Thoracic aorta (tissue), 2 donors: ENCODE measurements around the gene STPG3. TPM values are rescaled to one million over a fixed set of nuclear protein-coding genes. Genes with fewer than 3 reads are reported as not detected.
A peak's percentile ranks its signal among the peaks of the same experiment; 100 is the strongest.

Source experiments
- ATAC-seq: fragments of 150-250 bp; one replicate; pipeline ENCODE4 v1.8.0; 2017; ENCODE audit warnings: low read depth; ENCODE audit not compliant: insufficient number of reproducible peaks, low FRiP score
- DNase-seq: peaks from one replicate; pipeline ENCODE4 v3.0.0-alpha.2; 2020; ENCODE audit warnings: low spot score
- H3K27ac ChIP-seq, 2 donors: fragments of 200-600 bp; sonication (generic); 1 replicate in 1 of 2; 2 replicates in 1 of 2; pipeline ENCODE4 v1.5.1; 2016; ENCODE audit warnings: mild to moderate bottlenecking in 2 of 2, moderate library complexity in 2 of 2
- H3K27me3 ChIP-seq: fragments of 200-600 bp; sonication (generic); replicated peaks from 2 replicates; pipeline ENCODE4 v1.6.0; 2016; ENCODE audit warnings: mild to moderate bottlenecking; ENCODE audit not compliant: insufficient read depth
- H3K36me3 ChIP-seq: fragments of 200-600 bp; sonication (generic); one replicate; pipeline ENCODE4 v1.5.1; 2016
- H3K4me1 ChIP-seq, 2 donors: fragments of 200-600 bp; sonication (generic); 1 replicate in 1 of 2; 2 replicates in 1 of 2; pipeline versions ENCODE4 v1.5.1 to v1.6.0; 2016; ENCODE audit warnings: low read depth in 2 of 2, mild to moderate bottlenecking in 1 of 2; ENCODE audit not compliant: control insufficient read depth in 1 of 2
- H3K4me3 ChIP-seq: fragments of 200-600 bp; sonication (generic); 2 replicates; pipeline ENCODE4 v1.5.1; 2016; ENCODE audit warnings: mild to moderate bottlenecking
- H3K9me3 ChIP-seq: fragments of 200-600 bp; sonication (generic); 2 replicates; pipeline ENCODE4 v1.5.1; 2016
- CTCF ChIP-seq: fragments of 200-600 bp; sonication (generic); IDR thresholded peaks from one replicate; pipeline ENCODE4 v1.5.1; 2019; ENCODE audit warnings: antibody characterized with exemption
- total RNA-seq, 2 donors: library from RNA; depleted of rRNA; stranded (reverse); fragments of >200 nt; gene quantifications; one replicate each; pipeline versions ENCODE4 v1.1.0 to v1.2.3, GENCODE V29; 2016

The STPG3 gene
- total RNA-seq, 2 donors from 2014 or later, result not detected

DNA sequence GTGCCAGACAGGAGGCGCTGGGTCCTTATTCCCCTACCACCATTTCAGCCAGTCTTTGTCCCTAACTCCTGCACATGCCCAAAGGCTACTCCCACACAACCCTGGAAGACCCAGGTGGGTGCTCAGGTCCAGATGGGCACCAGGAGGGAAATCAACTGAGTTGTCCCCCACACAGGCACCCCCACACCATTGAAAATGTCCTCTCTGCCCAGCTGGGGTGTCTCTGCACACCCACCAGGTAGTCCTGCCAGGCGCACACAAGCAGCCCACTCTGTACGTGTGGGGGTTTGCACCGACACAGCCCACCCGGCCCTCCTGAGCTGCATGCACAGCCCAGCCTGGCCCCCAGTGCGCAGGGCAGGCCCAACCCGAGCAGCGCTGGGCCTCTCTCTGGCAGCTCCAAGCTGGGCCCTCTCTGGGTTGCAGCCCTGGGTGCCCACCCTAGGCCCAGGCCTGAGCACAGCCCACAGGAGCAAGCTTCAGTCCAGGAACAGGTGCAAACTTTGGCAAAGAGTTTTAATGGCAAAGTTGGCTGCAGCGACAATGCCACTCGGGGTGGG is 31.2 kb upstream of the STPG3 start:
- H3K4me1 ChIP-seq, result peaks cover 7 to 19% of the 10 kb centered on the region in 2 donors
- no peak overlapping the region for H3K27ac ChIP-seq
- no peak overlapping the region for H3K4me3 ChIP-seq
- H3K27me3 ChIP-seq, result no peaks in the 10 kb centered on the region
- no peaks in the 10 kb centered on the region for H3K9me3 ChIP-seq
- no peak for TF ChIP-seq CTCF
- DNase-seq (no peak), ATAC-seq (no peak)
- H3K36me3 ChIP-seq, result no peaks in the 10 kb centered on the region

DNA sequence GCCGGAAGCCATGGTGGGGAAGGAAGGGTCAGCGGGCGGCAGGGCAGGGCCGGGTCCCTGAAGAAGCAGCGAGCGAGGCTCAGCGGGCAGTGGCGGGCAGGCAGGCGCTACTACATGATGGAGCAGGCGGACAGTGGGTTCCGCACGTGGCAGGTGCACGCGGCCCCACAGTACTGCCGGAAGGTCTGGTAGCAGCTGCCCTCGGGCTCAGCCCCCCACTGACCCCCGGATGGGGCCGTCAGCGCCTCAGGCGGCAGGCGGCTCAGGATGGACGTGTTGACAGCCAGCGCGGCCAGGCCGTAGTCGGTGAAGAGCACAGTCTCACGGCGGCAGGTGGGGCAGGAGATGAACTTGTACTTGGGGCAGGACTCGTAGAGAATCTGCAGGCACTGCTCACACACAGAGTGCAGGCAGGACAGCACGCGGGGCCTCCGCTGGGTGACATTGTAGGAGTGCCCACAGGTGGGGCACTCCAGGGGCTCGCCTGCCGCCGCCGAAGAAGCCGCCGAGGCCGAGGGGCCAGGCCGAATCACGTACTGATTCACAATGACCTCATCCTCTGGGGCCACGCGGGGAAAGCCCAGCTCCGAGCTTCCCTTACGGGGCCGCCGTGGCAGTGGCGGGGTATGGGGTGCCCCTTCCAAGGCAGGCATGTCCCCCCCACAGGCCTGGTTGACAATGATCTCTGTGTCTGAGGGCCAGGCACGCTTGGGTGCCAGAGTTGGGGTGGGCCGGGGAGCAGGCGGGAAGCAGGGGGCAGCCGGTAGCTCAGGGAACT is 30.6 kb upstream of the STPG3 start:
- no peak for DNase-seq
- TF ChIP-seq CTCF, result no peak
- Histone ChIP-seq H3K27ac (no peak overlapping the region), H3K27me3 (no peaks in the 10 kb centered on the region), H3K4me1 (peaks cover 7 to 19% of the 10 kb centered on the region in 2 donors), H3K36me3 (no peaks in the 10 kb centered on the region), H3K9me3 (no peaks in the 10 kb centered on the region), H3K4me3 (no peak overlapping the region)
- ATAC-seq, result no peak

GRCh38 chr9:137221095-137221505 is 30.0 kb upstream of the STPG3 start:
- Histone ChIP-seq H3K27me3 (no peaks in the 10 kb centered on the region), H3K27ac (no peak overlapping the region), H3K4me3 (no peak overlapping the region), H3K9me3 (no peaks in the 10 kb centered on the region), H3K36me3 (no peaks in the 10 kb centered on the region), H3K4me1 (peaks cover 7 to 19% of the 10 kb centered on the region in 2 donors)
- no peak for TF ChIP-seq CTCF
- ATAC-seq, result no peak
- no peak for DNase-seq

DNA sequence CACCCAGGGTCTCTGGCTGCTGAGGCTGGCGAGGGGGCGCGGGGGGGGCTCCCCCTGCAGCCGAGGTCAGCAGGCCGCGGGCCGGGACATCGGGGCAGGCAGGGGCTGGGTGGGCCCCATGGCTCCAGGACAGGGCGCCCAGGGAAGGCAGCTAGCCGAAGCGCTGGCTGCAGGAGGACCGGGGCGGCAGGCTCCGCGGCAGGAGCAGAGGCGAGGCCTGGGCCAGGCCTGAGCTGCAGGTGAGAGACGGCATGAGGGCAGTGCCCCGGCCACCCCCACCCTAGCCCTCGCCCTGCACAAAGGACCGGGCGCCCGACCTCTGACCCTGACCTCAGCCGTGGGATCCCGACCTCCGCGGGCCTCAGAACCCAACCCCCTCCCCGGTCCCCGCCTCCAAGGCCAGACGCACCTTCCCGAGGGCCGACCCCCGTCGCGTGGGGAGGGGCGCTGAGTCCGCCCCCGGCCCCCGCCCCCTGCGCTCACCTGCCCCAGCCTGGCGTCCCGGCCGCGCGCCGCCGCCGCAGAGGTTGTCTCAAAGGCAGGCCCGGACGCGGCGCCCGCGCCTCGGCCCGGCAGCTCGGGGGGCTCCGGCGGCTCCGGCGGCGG is 29.5 kb upstream of the STPG3 start:
- Histone ChIP-seq H3K27ac (no peak overlapping the region), H3K27me3 (no peaks in the 10 kb centered on the region), H3K4me1 (peaks cover 7 to 19% of the 10 kb centered on the region in 2 donors), H3K4me3 (peak overlapping the region; percentile 63), H3K9me3 (no peaks in the 10 kb centered on the region), H3K36me3 (no peaks in the 10 kb centered on the region)
- ATAC-seq (no peak), DNase-seq (no peak)
- no peak for TF ChIP-seq CTCF
